H9 (cell line): ENCODE data around the gene OXSM. TPM values are rescaled to one million over a fixed set of nuclear protein-coding genes. Genes with fewer than 3 reads are reported as not detected.

Experiments
- DNase-seq: peaks from one replicate; pipeline ENCODE4 v3.0.0-alpha.2; 2017
- H2AFZ ChIP-seq: one replicate; pipeline ENCODE4 v1.6.1; 2013; ENCODE audit warnings: mild to moderate bottlenecking, low read length, control low read depth, moderate library complexity
- H2AK5ac ChIP-seq: 2 replicates; pipeline ENCODE4 v1.6.1; 2013; ENCODE audit warnings: low read length, control low read depth, mixed read lengths; ENCODE audit not compliant: insufficient read length
- H2BK120ac ChIP-seq: one replicate; pipeline ENCODE4 v1.6.1; 2013; ENCODE audit warnings: low read depth, mild to moderate bottlenecking, low read length, control low read depth, inconsistent platforms; ENCODE audit not compliant: poor library complexity, severe bottlenecking
- H2BK12ac ChIP-seq: 2 replicates; pipeline ENCODE4 v1.6.1; 2013; ENCODE audit warnings: low read length, control low read depth, mixed read lengths, low read depth; ENCODE audit not compliant: insufficient read length
- H2BK15ac ChIP-seq: 2 replicates; pipeline ENCODE4 v1.6.1; 2013; ENCODE audit warnings: low read depth, low read length, control low read depth
- H2BK20ac ChIP-seq: one replicate; pipeline ENCODE4 v1.6.1; 2013; ENCODE audit warnings: low read depth, mild to moderate bottlenecking, low read length, control low read depth, inconsistent platforms; ENCODE audit not compliant: poor library complexity, severe bottlenecking
- H2BK5ac ChIP-seq: 2 replicates; pipeline ENCODE4 v1.6.1; 2013; ENCODE audit warnings: low read length, control low read depth, mixed read lengths; ENCODE audit not compliant: insufficient read length
- H3K14ac ChIP-seq: 2 replicates; pipeline ENCODE4 v1.6.1; 2013; ENCODE audit warnings: low read length, control low read depth; ENCODE audit not compliant: insufficient read depth
- H3K18ac ChIP-seq: 2 replicates; pipeline ENCODE4 v1.6.1; 2013; ENCODE audit warnings: low read depth, mild to moderate bottlenecking, mixed read lengths, low read length, control low read depth; ENCODE audit not compliant: insufficient read length
- H3K23ac ChIP-seq: 2 replicates; pipeline ENCODE4 v1.6.1; 2013; ENCODE audit warnings: low read length, control low read depth, mixed read lengths, low read depth; ENCODE audit not compliant: insufficient read length
- H3K23me2 ChIP-seq: 2 replicates; pipeline ENCODE4 v1.6.1; 2013; ENCODE audit warnings: low read depth, mild to moderate bottlenecking, mixed read lengths, low read length, control low read depth; ENCODE audit not compliant: insufficient read length, poor library complexity, severe bottlenecking
- H3K27ac ChIP-seq: 2 replicates; pipeline ENCODE4 v1.5.1; 2013; ENCODE audit warnings: low read length, control low read depth, mixed read lengths, low read depth; ENCODE audit not compliant: insufficient read length
- H3K27me3 ChIP-seq: 2 replicates; pipeline ENCODE4 v1.6.1; 2013; ENCODE audit warnings: low read length, control low read depth, inconsistent platforms; ENCODE audit not compliant: insufficient read depth
- H3K4ac ChIP-seq: 2 replicates; pipeline ENCODE4 v1.6.1; 2013; ENCODE audit warnings: low read depth, mild to moderate bottlenecking, control low read depth, inconsistent platforms, low read length, moderate library complexity
- H3K4me1 ChIP-seq: 2 replicates; pipeline ENCODE4 v1.6.1; 2013; ENCODE audit warnings: low read length, control low read depth, inconsistent platforms; ENCODE audit not compliant: insufficient read depth
- H3K4me2 ChIP-seq: 2 replicates; pipeline ENCODE4 v1.6.1; 2013; ENCODE audit warnings: low read length, control low read depth, mixed read lengths; ENCODE audit not compliant: insufficient read length, insufficient read depth
- H3K56ac ChIP-seq: 2 replicates; pipeline ENCODE4 v1.6.1; 2013; ENCODE audit warnings: low read depth, mild to moderate bottlenecking, mixed read lengths, low read length, control low read depth; ENCODE audit not compliant: insufficient read length
- H3K79me1 ChIP-seq: 2 replicates; pipeline ENCODE4 v1.6.1; 2013; ENCODE audit warnings: low read depth, mild to moderate bottlenecking, moderate library complexity, low read length, control low read depth, inconsistent platforms; ENCODE audit not compliant: insufficient read depth, poor library complexity, severe bottlenecking
- H3K79me2 ChIP-seq: 2 replicates; pipeline ENCODE4 v1.6.1; 2013; ENCODE audit warnings: low read length, control low read depth, inconsistent platforms; ENCODE audit not compliant: insufficient read depth
- H3K9ac ChIP-seq: 2 replicates; pipeline ENCODE4 v1.6.1; 2013; ENCODE audit warnings: low read length, control low read depth, mixed read lengths; ENCODE audit not compliant: insufficient read length; ENCODE audit errors: extremely low read depth
- H3K9me3 ChIP-seq: one replicate; pipeline ENCODE4 v1.6.1; 2013; ENCODE audit warnings: low read depth, low read length, inconsistent platforms; ENCODE audit not compliant: control insufficient read depth
- H3T11ph ChIP-seq: one replicate; pipeline ENCODE4 v1.6.1; 2013; ENCODE audit warnings: mild to moderate bottlenecking, low read length, control low read depth, inconsistent platforms
- H4K20me1 ChIP-seq: one replicate; pipeline ENCODE4 v1.6.1; 2013; ENCODE audit not compliant: control insufficient read depth, insufficient read length, insufficient read depth
- H4K5ac ChIP-seq: 2 replicates; pipeline ENCODE4 v1.6.1; 2013; ENCODE audit warnings: low read depth, mild to moderate bottlenecking, mixed read lengths, low read length, control low read depth; ENCODE audit not compliant: insufficient read length
- H4K8ac ChIP-seq: replicated peaks from 2 replicates; pipeline ENCODE4 v1.6.1; 2013; ENCODE audit warnings: low read length, control low read depth, mixed read lengths, low read depth; ENCODE audit not compliant: insufficient read length
- H4K91ac ChIP-seq: 2 replicates; pipeline ENCODE4 v1.6.1; 2013; ENCODE audit warnings: low read depth, mild to moderate bottlenecking, moderate library complexity, mixed read lengths, low read length, control low read depth; ENCODE audit not compliant: insufficient read length
- H3K27ac Mint-ChIP-seq, 3 experiments: 2 replicates in 2 of 3; 3 replicates in 1 of 3; pipeline ENCODE4 v1.8.0; 2020 to 2021; ENCODE audit warnings: mixed read lengths in 3 of 3, mild to moderate bottlenecking in 1 of 3, moderate library complexity in 1 of 3
- H3K27me3 Mint-ChIP-seq: 2 replicates; pipeline ENCODE4 v1.8.0; 2021; ENCODE audit warnings: low read depth, mild to moderate bottlenecking, moderate library complexity, mixed read lengths
- H3K36me3 Mint-ChIP-seq, 3 experiments: 2 replicates in 2 of 3; 3 replicates in 1 of 3; pipeline ENCODE4 v1.8.0; 2020 to 2021; ENCODE audit warnings: low read depth in 3 of 3, mixed read lengths in 3 of 3; ENCODE audit not compliant: insufficient read depth in 1 of 3
- H3K4me1 Mint-ChIP-seq, 2 experiments: 2 replicates each; pipeline ENCODE4 v1.8.0; 2020; ENCODE audit warnings: mixed read lengths in 2 of 2
- H3K4me3 Mint-ChIP-seq, 2 experiments: 2 replicates in 1 of 2; 3 replicates in 1 of 2; pipeline ENCODE4 v1.8.0; 2020 to 2021; ENCODE audit warnings: mild to moderate bottlenecking in 2 of 2, mixed read lengths in 2 of 2, moderate library complexity in 1 of 2
- H3K9me3 Mint-ChIP-seq, 2 experiments: 2 replicates in 1 of 2; 3 replicates in 1 of 2; pipeline ENCODE4 v1.8.0; 2020; ENCODE audit warnings: mild to moderate bottlenecking in 2 of 2, mixed read lengths in 2 of 2, moderate library complexity in 1 of 2
- CTCF ChIP-seq: fragments of 200-600 bp; sonication (generic); conservative IDR thresholded peaks from 3 replicates; pipeline ENCODE4 v1.8.0; 2021; ENCODE audit warnings: antibody characterized with exemption, mild to moderate bottlenecking
- WGBS: extraction: QIAGEN DNeasy Blood & Tissue Kit; methylation state at CpG from one replicate; pipeline ENCODE4 v1.1.7; 2013; ENCODE audit warnings: missing lambda C conversion rate, low lambda C conversion rate, mixed read lengths; ENCODE audit not compliant: insufficient read length; ENCODE audit errors: extremely low coverage; 5-methylcytosine and 5-hydroxymethylcytosine counted together
- total RNA-seq: library from RNA; stranded (reverse); gene quantifications from 2 replicates; pipeline ENCODE4 v1.2.1, GENCODE V29; 2021

OXSM gene
- total RNA-seq, 1 experiment from 2014 or later, result 2.5 TPM

DNA sequence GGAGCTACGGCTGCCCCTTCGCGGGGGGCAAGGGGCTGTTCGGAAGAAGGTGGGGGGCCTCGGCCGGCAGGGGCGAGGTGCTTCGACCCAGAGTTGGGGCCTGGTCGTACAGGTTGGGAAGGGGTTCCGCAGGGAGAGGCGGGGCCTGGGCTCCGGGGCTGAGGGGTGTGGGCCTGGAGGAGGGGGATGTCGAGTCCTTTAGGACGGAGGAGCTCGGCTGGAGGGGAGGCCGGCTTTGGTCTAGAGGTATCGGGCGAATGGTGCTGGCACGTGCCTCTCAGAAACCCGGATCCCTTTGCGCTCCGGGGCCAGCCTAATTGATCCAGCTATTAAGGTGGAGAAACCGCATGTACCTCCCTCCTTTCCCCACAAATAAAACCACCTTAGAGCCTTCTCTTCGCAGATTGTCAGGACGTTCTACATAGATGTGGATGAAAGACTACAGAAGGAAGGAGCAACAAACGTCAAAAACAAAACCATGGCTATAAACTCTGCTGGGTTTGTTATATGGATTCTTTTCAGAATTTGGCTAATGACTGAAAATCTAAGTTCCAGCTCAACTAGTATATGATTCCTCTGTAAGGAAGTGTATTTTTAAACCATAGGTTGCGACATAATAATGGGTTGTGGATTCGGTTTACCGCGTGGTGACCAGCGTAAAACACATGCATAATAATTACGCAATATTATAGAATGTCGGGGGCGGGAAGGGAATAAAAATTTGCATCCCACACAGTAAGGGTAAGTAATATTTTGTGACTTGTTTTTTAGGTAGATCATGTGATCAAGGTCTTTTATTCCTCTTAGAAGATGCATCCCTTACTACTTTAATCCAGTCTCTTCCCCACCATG, 6.0 kb upstream of the OXSM start:
- Histone ChIP-seq H3K23me2 (peaks cover 5% of the 10 kb centered on the region), H4K5ac (no peak overlapping the region), H3K79me1 (no peaks in the 10 kb centered on the region), H3K4ac (no peak overlapping the region), H3K4me2 (peak overlapping the region; percentile 69), H3K27ac (no peak overlapping the region), H3K79me2 (no peaks in the 10 kb centered on the region; the same call in 1 of the 2 replicates), H3K9me3 (no peaks in the 10 kb centered on the region), H4K91ac (no peak overlapping the region), H2BK5ac (no peak overlapping the region), H2BK12ac (no peak overlapping the region), H2AFZ (peak overlapping the region; percentile 82), H4K8ac (no peak overlapping the region), H3K4me1 (no peaks in the 10 kb centered on the region), H4K20me1 (no peaks in the 10 kb centered on the region), H3K56ac (no peak overlapping the region), H2AK5ac (no peak overlapping the region), H3T11ph (no peak overlapping the region), H3K18ac (peak overlapping the region; percentile 83), H2BK15ac (no peak overlapping the region; the same call in 1 of the 2 replicates), H3K9ac (peak overlapping the region; percentile 11), H3K27me3 (no peaks in the 10 kb centered on the region), H2BK20ac (no peak overlapping the region), H3K14ac (0 out of 2 replicates have a peak overlapping the region, but pooled peaks have one; percentile 68), H2BK120ac (no peak overlapping the region), H3K23ac (no peak overlapping the region)
- peaks cover 0 to 4% of the 10 kb centered on the region in 2 experiments; a peak in 1 of 5 replicates for H3K9me3 Mint-ChIP-seq
- peaks cover 35 to 36% of the 10 kb centered on the region in 2 experiments for H3K4me1 Mint-ChIP-seq
- TF ChIP-seq CTCF, result no peak
- H3K27me3 Mint-ChIP-seq, result peaks cover 7% of the 10 kb centered on the region
- peaks cover 0 to 8% (median 0%) of the 10 kb centered on the region in 3 experiments; a peak in 2 of 7 replicates for H3K36me3 Mint-ChIP-seq
- H3K27ac Mint-ChIP-seq, result peak overlapping the region in 1 of 3 experiments; percentile 95; a peak in 2 of 7 replicates
- peak; percentile 86 for DNase-seq
- H3K4me3 Mint-ChIP-seq, result peak overlapping the region; percentile 68 to 77
- WGBS, result no CpG with 5 or more reads among the region's 34 CpGs
